Epithelial cell of esophagus (primary cell): ENCODE data around the gene NOL3.

Experiments
- DNase-seq: peaks from one replicate; pipeline ENCODE4 v3.0.0; 2010; ENCODE audit warnings: low read depth
- H3K4me3 ChIP-seq: 2 replicates; pipeline ENCODE4 v1.5.1; 2011; ENCODE audit warnings: mild to moderate bottlenecking, low read length, control low read depth
- CTCF ChIP-seq: IDR thresholded peaks from 2 replicates; pipeline ENCODE4 v1.5.1; 2011; ENCODE audit warnings: low read depth, mild to moderate bottlenecking, low read length, control low read depth, inconsistent platforms; ENCODE audit not compliant: insufficient read depth; ENCODE audit errors: missing control alignments

NOL3 gene

GRCh38 chr16:67195676-67196075, 25.3 kb downstream of the NOL3 start:
- no peak overlapping the region for H3K4me3 ChIP-seq
- TF ChIP-seq CTCF, result no peak
- DNase-seq, result no peak

- DNase-seq, result no peak
- no peak overlapping the region for H3K4me3 ChIP-seq
- TF ChIP-seq CTCF, result no peak
Observed at GRCh38 chr16:67196881-67197280, 26.5 kb downstream of the NOL3 start.

GRCh38 chr16:67197704-67198103, 27.4 kb downstream of the NOL3 start:
- H3K4me3 ChIP-seq, result no peak overlapping the region
- TF ChIP-seq CTCF, result no peak
- DNase-seq, result no peak

- DNase-seq, result peak; percentile 82
Observed at GRCh38 chr16:67198238-67198734, 27.9 kb downstream of the NOL3 start.

GRCh38 chr16:67199011-67199807, 28.9 kb downstream of the NOL3 start, which contains the start of gene ELMO3:
Gene ELMO3, plus strand, starts transcription at chr16:67199131. Its CDS starts 196 bp downstream, at chr16:67199327.
- TF ChIP-seq CTCF, result peak; percentile 51
- peak within 1 kb of the TSS; percentile 87 for H3K4me3 ChIP-seq
- DNase-seq, result peak; percentile 79

More at GRCh38 chr16:67198238-67198734, 27.9 kb downstream of the NOL3 start:
- peak overlapping the region; percentile 87 for H3K4me3 ChIP-seq
- TF ChIP-seq CTCF, result peak; percentile 99

GRCh38 chr16:67199808-67200198, 29.5 kb downstream of the NOL3 start:
- H3K4me3 ChIP-seq, result peak overlapping the region; percentile 87
- TF ChIP-seq CTCF, result peak; percentile 26
- no peak for DNase-seq

GRCh38 chr16:67200491-67200890, 30.2 kb downstream of the NOL3 start:
- no peak for TF ChIP-seq CTCF
- H3K4me3 ChIP-seq, result peak overlapping the region; percentile 87

More at GRCh38 chr16:67200491-67200890, 30.2 kb downstream of the NOL3 start:
- DNase-seq, result no peak
